ENCODE results near the gene SLC35F3. TPM values are rescaled to one million over a fixed set of nuclear protein-coding genes. Genes with fewer than 3 reads are reported as not detected.

The SLC35F3 gene
- polyA plus RNA-seq, 1 donor (not counting 4 experiments of a cell fraction or from before 2014, with no cell fraction given) = 13.8 TPM

DNA sequence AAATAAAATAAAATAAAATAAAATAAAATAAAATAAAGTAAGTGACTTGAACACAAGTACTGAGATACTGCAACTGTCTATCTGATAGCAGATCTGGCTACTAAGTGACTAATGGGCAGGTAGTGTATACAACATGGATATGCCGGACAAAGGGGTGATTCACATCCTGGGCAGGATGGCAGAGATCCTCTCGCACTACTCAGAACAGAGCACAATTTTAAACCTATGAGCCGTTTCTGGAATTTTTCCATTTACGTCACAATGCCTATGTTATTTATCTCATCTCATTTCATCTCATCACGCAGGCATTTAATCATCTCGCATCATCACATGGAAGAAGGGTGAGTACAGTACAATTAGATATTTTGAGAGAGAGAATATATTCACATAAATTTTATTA, 235.5 kb downstream of the SLC35F3 start:
- Histone ChIP-seq H3K36me3 (ENCODE audit: control insufficient read depth in 2 of 2, extremely low read depth in 1 of 2, insufficient read depth in 2 of 2, low read length in 2 of 2) (no peaks in the 10 kb centered on the region), H3K4me3 (ENCODE audit: control insufficient read depth in 2 of 3, extremely low read depth in 1 of 3, insufficient read depth in 2 of 3, low read depth in 1 of 3, low read length in 3 of 3) (no peak overlapping the region), H3K9me1 (ENCODE audit: control insufficient read depth, extremely low read depth, insufficient read depth, low read length) (no peaks in the 10 kb centered on the region), H3K79me2 (ENCODE audit: control insufficient read depth, insufficient read depth, low read length) (no peaks in the 10 kb centered on the region), H3K9me3 (ENCODE audit: control insufficient read depth, low read depth, low read length) (no peaks in the 10 kb centered on the region), H2AFZ (ENCODE audit: control insufficient read depth, low read length) (no peak overlapping the region), H3K27me3 (ENCODE audit: control insufficient read depth, extremely low read depth, insufficient read depth, low read length) (no peaks in the 10 kb centered on the region), H4K20me1 (ENCODE audit: control insufficient read depth, extremely low read depth, insufficient read depth, low read length) (no peaks in the 10 kb centered on the region), H3K4me2 (ENCODE audit: control insufficient read depth, extremely low read depth, insufficient read depth, low read depth, low read length) (no peak overlapping the region), H3K27ac (ENCODE audit: control insufficient read depth, insufficient read depth, low read length) (no peak overlapping the region), H3K4me1 (ENCODE audit: control insufficient read depth, extremely low read depth, insufficient read depth, low read length) (peaks cover 13% of the 10 kb centered on the region), H3K9ac (ENCODE audit: control insufficient read depth, extremely low read depth, insufficient read depth, low read length) (no peak overlapping the region)
- peak; percentile 72 for FAIRE-seq
- TF ChIP-seq, protein P1, sequence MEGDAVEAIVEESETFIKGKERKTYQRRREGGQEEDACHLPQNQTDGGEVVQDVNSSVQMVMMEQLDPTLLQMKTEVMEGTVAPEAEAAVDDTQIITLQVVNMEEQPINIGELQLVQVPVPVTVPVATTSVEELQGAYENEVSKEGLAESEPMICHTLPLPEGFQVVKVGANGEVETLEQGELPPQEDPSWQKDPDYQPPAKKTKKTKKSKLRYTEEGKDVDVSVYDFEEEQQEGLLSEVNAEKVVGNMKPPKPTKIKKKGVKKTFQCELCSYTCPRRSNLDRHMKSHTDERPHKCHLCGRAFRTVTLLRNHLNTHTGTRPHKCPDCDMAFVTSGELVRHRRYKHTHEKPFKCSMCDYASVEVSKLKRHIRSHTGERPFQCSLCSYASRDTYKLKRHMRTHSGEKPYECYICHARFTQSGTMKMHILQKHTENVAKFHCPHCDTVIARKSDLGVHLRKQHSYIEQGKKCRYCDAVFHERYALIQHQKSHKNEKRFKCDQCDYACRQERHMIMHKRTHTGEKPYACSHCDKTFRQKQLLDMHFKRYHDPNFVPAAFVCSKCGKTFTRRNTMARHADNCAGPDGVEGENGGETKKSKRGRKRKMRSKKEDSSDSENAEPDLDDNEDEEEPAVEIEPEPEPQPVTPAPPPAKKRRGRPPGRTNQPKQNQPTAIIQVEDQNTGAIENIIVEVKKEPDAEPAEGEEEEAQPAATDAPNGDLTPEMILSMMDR (optimal IDR thresholded peaks at IDR 0.05 in 1 of 3, IDR thresholded peaks at IDR 0.05 in 1 of 3, conservative IDR thresholded peaks at IDR 0.05 in 1 of 3; ENCODE audit: extremely low read depth in 1 of 3, insufficient read depth in 2 of 3, low read length in 3 of 3) = no peak
- no peak for TF ChIP-seq EZH2 (IDR thresholded peaks at IDR 0.05; ENCODE audit: low read length)
- dilution Hi-C loops (cut with MboI; ENCODE audit: extremely low pct_ligation_motif_present, low sequenced_read_pairs) = no loop called here
- DNase-seq (ENCODE audit: low read depth, low spot score) = peak; percentile 83

DNA sequence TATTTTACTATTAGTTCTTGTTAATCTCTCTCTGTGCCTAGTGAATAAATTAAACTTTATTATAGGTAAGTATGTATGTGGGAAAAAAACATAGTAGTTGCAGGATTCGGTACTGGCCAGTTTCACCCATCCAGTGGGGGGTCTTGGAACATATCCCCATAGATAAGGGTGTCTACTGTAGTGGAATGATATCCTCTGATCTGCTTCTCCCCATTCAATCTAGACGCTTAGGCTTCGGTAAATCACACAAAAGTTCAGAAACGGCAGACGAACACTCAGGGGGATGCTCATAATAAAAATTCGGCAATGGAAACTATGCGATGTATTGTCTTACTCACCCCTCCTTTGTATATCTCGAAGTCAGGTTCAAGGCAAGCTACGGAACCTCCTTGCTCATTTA, 235.9 kb downstream of the SLC35F3 start:
- Histone ChIP-seq H3K27ac (ENCODE audit: control insufficient read depth, insufficient read depth, low read length) (peak overlapping the region; percentile 49), H3K4me2 (ENCODE audit: control insufficient read depth, extremely low read depth, insufficient read depth, low read depth, low read length) (no peak overlapping the region), H3K9me1 (ENCODE audit: control insufficient read depth, extremely low read depth, insufficient read depth, low read length) (no peaks in the 10 kb centered on the region), H4K20me1 (ENCODE audit: control insufficient read depth, extremely low read depth, insufficient read depth, low read length) (no peaks in the 10 kb centered on the region), H2AFZ (ENCODE audit: control insufficient read depth, low read length) (no peak overlapping the region), H3K36me3 (ENCODE audit: control insufficient read depth in 2 of 2, extremely low read depth in 1 of 2, insufficient read depth in 2 of 2, low read length in 2 of 2) (no peaks in the 10 kb centered on the region), H3K79me2 (ENCODE audit: control insufficient read depth, insufficient read depth, low read length) (no peaks in the 10 kb centered on the region), H3K4me1 (ENCODE audit: control insufficient read depth, extremely low read depth, insufficient read depth, low read length) (peaks cover 8% of the 10 kb centered on the region), H3K27me3 (ENCODE audit: control insufficient read depth, extremely low read depth, insufficient read depth, low read length) (no peaks in the 10 kb centered on the region), H3K9ac (ENCODE audit: control insufficient read depth, extremely low read depth, insufficient read depth, low read length) (no peak overlapping the region), H3K9me3 (ENCODE audit: control insufficient read depth, low read depth, low read length) (no peaks in the 10 kb centered on the region), H3K4me3 (ENCODE audit: control insufficient read depth in 2 of 3, extremely low read depth in 1 of 3, insufficient read depth in 2 of 3, low read depth in 1 of 3, low read length in 3 of 3) (no peak overlapping the region)
- no peak for DNase-seq (ENCODE audit: low read depth, low spot score)
- no peak for TF ChIP-seq EZH2 (IDR thresholded peaks at IDR 0.05; ENCODE audit: low read length)
- TF ChIP-seq, protein P1 (optimal IDR thresholded peaks at IDR 0.05 in 1 of 3, IDR thresholded peaks at IDR 0.05 in 1 of 3, conservative IDR thresholded peaks at IDR 0.05 in 1 of 3; ENCODE audit: extremely low read depth in 1 of 3, insufficient read depth in 2 of 3, low read length in 3 of 3) = no peak
- no peak for FAIRE-seq
- dilution Hi-C loops (cut with MboI; ENCODE audit: extremely low pct_ligation_motif_present, low sequenced_read_pairs) = no loop called here
